ENCODE data around the gene WHAMM. TPM values are rescaled to one million over a fixed set of nuclear protein-coding genes. Genes with fewer than 3 reads are reported as not detected.

WHAMM gene
- total and polyA plus RNA-seq, 2 of the 4 experiments (the other 2 are of a cell fraction): 1.4 to 4.1 TPM

DNA sequence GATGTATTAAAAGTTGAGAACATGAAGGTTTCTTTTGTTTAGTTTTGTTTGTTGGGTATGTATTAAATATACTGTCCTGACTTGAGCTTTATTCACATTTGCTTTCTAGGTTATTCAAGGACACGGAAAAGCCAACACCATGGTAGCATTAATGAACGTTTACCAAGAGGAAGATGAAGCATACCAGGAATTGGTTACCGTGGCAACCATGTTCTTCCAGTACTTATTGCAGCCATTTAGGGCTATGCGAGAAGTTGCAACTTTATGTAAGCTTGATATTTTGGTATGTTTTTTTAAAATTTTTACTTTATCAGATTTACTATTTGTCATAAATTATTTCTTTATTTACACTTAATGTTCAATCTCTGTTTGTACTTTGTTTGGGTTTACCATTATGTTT is 3.6 kb downstream of the WHAMM start:
- Histone ChIP-seq H3K56ac (ENCODE audit: extremely low read depth, insufficient read depth, low read length) (no peak overlapping the region), H2BK5ac (ENCODE audit: low read depth, low read length, poor library complexity, severe bottlenecking) (no peak overlapping the region), H3K4me2 (ENCODE audit: low read depth, low read length) (no peak overlapping the region), H3K18ac (ENCODE audit: low read depth, low read length) (no peak overlapping the region), H4K5ac (ENCODE audit: low read depth, low read length) (no peak overlapping the region), H3K14ac (replicated peaks; ENCODE audit: low read depth, low read length) (no peak overlapping the region), H2AK5ac (ENCODE audit: low read depth, low read length) (no peak overlapping the region), H3K23ac (ENCODE audit: low read depth, low read length) (no peak overlapping the region), H3K9ac (ENCODE audit: low read depth, low read length) (no peak overlapping the region), H3K27me3 (ENCODE audit: control insufficient read depth, insufficient read depth, low read length) (no peaks in the 10 kb centered on the region), H3K27ac (ENCODE audit: insufficient read depth, low read length) (no peak overlapping the region), H3K9me1 (ENCODE audit: insufficient read depth, low read length) (0 out of 2 replicates have a peak, but pooled peaks cover 5% of the 10 kb centered on the region), H3K4ac (ENCODE audit: low read depth, low read length) (no peak overlapping the region), H4K20me1 (ENCODE audit: insufficient read depth, low read length) (peaks cover 7% of the 10 kb centered on the region; the same call in 1 of the 2 replicates), H3K9me3 (ENCODE audit: control insufficient read depth, insufficient read depth, low read length) (no peaks in the 10 kb centered on the region), H3K4me3 (ENCODE audit: insufficient read depth, low read depth, low read length) (no peak overlapping the region), H3K79me1 (ENCODE audit: low read depth in 1 of 2, low read length in 2 of 2) (peaks cover 27 to 40% of the 10 kb centered on the region in 2 experiments), H3K4me1 (ENCODE audit: control insufficient read depth, insufficient read depth, low read length) (no peaks in the 10 kb centered on the region), H2BK15ac (ENCODE audit: low read depth, low read length) (no peak overlapping the region), H2AFZ (replicated peaks; ENCODE audit: low read length, poor library complexity) (no peak overlapping the region), H4K91ac (ENCODE audit: insufficient read depth, low read depth, low read length) (no peak overlapping the region), H4K8ac (ENCODE audit: low read depth in 2 of 2, low read length in 2 of 2) (no peak overlapping the region), H2BK120ac (ENCODE audit: low read depth, low read length) (no peak overlapping the region), H2AK9ac (replicated peaks; ENCODE audit: low read depth, low read length, poor library complexity) (no peak overlapping the region), H3K36me3 (ENCODE audit: control insufficient read depth, insufficient read depth, low read length) (peaks cover 19% of the 10 kb centered on the region), H2BK20ac (ENCODE audit: low read depth, low read length) (no peak overlapping the region)
- in situ Hi-C loops (cut with MboI; ENCODE audit: low sequenced_read_pairs) (loop anchor here (10.0 kb wide), 1 partner anchor 58 kb away; no protein-coding TSS in a partner anchor), dilution Hi-C loops (cut with HindIII; ENCODE audit: low sequenced_read_pairs, unreplicated experiment) (no loop called here), intact Hi-C loops (cut with micrococcal nuclease) (loop anchor here (5.0 kb wide), 1 partner anchor 189 kb away; no protein-coding TSS in a partner anchor)
- ChIA-PET CTCF (interaction anchor here (0.6 kb wide), 1 partner anchor 26 kb away, joined by 3 read pairs; no protein-coding TSS in a partner anchor), POLR2A (ENCODE audit: unreplicated experiment) (interaction anchor here (0.6 kb wide), 1 partner anchor 14 kb away, joined by 3 read pairs; no protein-coding TSS in a partner anchor)
- BruUV-seq (replicated peaks): no TSS peak
- TF ChIP-seq CHD1 (IDR thresholded peaks at IDR 0.05; ENCODE audit: low read depth, low read length) (no peak), BHLHE40 (IDR thresholded peaks at IDR 0.05; ENCODE audit: low read depth, low read length) (no peak), FOS (IDR thresholded peaks at IDR 0.05; ENCODE audit: low read depth, low read length) (no peak), MAZ (IDR thresholded peaks at IDR 0.05; ENCODE audit: borderline replicate concordance, low read depth, low read length) (no peak), NFE2L2 (IDR thresholded peaks at IDR 0.05; ENCODE audit: low read depth, low read length) (no peak)
- TF ChIP-seq, protein P1, sequence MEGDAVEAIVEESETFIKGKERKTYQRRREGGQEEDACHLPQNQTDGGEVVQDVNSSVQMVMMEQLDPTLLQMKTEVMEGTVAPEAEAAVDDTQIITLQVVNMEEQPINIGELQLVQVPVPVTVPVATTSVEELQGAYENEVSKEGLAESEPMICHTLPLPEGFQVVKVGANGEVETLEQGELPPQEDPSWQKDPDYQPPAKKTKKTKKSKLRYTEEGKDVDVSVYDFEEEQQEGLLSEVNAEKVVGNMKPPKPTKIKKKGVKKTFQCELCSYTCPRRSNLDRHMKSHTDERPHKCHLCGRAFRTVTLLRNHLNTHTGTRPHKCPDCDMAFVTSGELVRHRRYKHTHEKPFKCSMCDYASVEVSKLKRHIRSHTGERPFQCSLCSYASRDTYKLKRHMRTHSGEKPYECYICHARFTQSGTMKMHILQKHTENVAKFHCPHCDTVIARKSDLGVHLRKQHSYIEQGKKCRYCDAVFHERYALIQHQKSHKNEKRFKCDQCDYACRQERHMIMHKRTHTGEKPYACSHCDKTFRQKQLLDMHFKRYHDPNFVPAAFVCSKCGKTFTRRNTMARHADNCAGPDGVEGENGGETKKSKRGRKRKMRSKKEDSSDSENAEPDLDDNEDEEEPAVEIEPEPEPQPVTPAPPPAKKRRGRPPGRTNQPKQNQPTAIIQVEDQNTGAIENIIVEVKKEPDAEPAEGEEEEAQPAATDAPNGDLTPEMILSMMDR (conservative IDR thresholded peaks at IDR 0.05; ENCODE audit: low read depth, low read length): no peak
- ATAC-seq (ENCODE audit: low read depth) (no peak), DNase-seq (no peak)
- WGBS, 2 experiments (ENCODE audit: extremely low coverage in 2 of 2, insufficient read length in 1 of 2): no CpG with 5 or more reads among the region's 4 CpGs
